AG04450 (cell line): ENCODE measurements around the gene TSFM. TPM values are rescaled to one million over a fixed set of nuclear protein-coding genes. Genes with fewer than 3 reads are reported as not detected.
"Not testable (repeated sequence)": the region's sequence is repeated elsewhere in the genome, so short reads cannot be mapped to it uniquely, and the experiment has no call there.

Experiments
- CTCF ChIA-PET: fragments of 300-600, 350-600 bp; formaldehyde crosslinking; extraction: SDS; loops from one replicate; lab custom pipeline; 2022; ENCODE audit warnings: antibody characterized with exemption, inconsistent platforms; lab: Charles Lee
- POLR2A ChIA-PET: fragments of 350-600 bp; formaldehyde crosslinking; extraction: SDS; loops from one replicate; lab custom pipeline; 2021; ENCODE audit warnings: antibody characterized with exemption, inconsistent platforms; lab: Yijun Ruan, JAX
- DNase-seq: peaks from one replicate; pipeline ENCODE4 v3.0.0-alpha.2; 2011; ENCODE audit warnings: low read depth, low spot score
- H3K27ac ChIP-seq: one replicate; pipeline ENCODE4 v1.5.1; 2012; ENCODE audit warnings: low read depth, low read length, control low read depth
- H3K27me3 ChIP-seq: one replicate; pipeline ENCODE4 v1.6.0; 2012; ENCODE audit warnings: low read length; ENCODE audit not compliant: control insufficient read depth, insufficient read depth
- H3K4me3 ChIP-seq: 2 replicates; pipeline ENCODE4 v1.5.1; 2011; ENCODE audit warnings: mild to moderate bottlenecking, low read depth, low read length, control low read depth
- H3K9me3 ChIP-seq: 2 replicates; pipeline ENCODE4 v1.5.1; 2012; ENCODE audit warnings: low read length; ENCODE audit not compliant: control insufficient read depth, insufficient read depth
- polyA plus RNA-seq: library from polyadenylated mRNA; depleted of rRNA; stranded (reverse); fragments of >200 nt; gene quantifications from 2 replicates; pipeline ENCODE4 v1.2.3, GENCODE V29; 2011
- TF ChIP-seq, protein P1 (sequence below): IDR thresholded peaks from 2 replicates; pipeline ENCODE4 v1.5.1; 2011; ENCODE audit warnings: low read depth, low read length, control low read depth, inconsistent platforms

Gene TSFM
- polyA plus RNA-seq, 1 experiment, result 22.3 TPM

DNA sequence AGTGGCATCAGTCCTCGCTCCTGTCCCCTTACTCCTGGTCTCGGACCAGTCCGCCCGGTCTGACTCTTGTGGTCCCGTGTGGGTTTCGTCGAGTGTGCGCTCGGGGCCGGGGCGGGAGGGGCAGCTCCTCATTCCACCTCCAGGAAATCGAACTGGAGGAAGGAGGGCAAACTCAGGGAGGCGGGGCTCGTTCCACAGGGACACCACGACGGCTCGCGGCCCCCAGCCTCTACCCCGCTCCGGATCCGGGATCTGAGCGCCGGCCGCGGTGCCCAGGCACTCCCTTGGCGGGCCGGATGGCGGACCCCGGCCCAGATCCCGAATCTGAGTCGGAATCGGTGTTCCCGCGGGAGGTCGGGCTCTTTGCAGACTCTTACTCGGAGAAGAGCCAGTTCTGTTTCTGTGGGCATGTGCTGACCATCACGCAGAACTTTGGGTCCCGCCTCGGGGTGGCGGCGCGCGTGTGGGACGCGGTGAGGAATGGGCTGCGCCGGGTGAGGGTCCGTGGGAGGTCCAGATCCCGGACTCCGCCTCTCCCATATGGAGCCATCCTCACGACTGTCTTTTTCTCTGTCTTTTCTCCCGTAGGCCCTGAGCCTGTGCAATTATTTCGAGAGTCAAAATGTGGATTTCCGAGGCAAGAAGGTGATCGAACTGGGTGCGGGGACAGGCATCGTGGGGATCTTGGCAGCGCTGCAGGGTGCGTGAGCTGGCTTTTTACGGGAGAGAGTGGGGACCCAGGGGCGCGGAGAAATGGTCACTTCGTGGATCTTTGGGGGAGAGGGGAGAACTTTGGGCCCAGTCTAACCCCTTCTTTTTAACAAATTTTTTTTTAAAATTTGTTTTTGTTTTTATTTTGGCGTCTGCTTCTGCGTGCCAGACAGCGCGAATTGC lies 9.9 kb upstream of the TSFM start, which contains the start of gene EEF1AKMT3:
TSS of gene EEF1AKMT3 (plus strand) at position 186 of the 894 bp plus-strand sequence. CDS start at position 297, 111 bp downstream.
- TF ChIP-seq, protein P1, sequence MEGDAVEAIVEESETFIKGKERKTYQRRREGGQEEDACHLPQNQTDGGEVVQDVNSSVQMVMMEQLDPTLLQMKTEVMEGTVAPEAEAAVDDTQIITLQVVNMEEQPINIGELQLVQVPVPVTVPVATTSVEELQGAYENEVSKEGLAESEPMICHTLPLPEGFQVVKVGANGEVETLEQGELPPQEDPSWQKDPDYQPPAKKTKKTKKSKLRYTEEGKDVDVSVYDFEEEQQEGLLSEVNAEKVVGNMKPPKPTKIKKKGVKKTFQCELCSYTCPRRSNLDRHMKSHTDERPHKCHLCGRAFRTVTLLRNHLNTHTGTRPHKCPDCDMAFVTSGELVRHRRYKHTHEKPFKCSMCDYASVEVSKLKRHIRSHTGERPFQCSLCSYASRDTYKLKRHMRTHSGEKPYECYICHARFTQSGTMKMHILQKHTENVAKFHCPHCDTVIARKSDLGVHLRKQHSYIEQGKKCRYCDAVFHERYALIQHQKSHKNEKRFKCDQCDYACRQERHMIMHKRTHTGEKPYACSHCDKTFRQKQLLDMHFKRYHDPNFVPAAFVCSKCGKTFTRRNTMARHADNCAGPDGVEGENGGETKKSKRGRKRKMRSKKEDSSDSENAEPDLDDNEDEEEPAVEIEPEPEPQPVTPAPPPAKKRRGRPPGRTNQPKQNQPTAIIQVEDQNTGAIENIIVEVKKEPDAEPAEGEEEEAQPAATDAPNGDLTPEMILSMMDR, result no peak

DNA sequence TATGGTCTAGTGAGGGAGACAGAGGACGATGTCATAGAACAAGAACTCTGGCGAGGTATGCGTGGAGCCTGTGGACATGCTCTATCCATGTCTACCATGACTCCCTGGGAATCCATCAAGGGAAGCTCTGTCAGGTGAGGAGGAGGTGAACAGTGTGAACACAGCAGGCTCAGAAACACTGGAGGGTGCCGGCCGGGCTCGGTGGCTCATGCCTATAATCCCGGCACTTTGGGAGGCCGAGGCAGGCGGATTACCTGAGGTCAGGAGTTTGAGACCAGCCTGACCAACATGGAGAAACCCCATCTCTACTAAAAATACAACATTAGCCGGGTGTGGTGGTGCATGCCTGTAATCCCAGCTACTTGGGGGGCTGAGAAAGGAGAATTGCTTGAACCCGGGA lies 8.0 kb upstream of the TSFM start:
- POLR2A ChIA-PET, H3K27me3 ChIP-seq, H3K27ac ChIP-seq, H3K4me3 ChIP-seq, H3K9me3 ChIP-seq, DNase-seq: not testable (repeated sequence)
- CTCF ChIA-PET, result interaction anchor here (1.8 kb wide), 1 partner anchor 8 kb away, joined by 6 read pairs; the partner anchor contains the start of gene TSFM

More for the DNA sequence above, 9.9 kb upstream of the TSFM start, which contains the start of gene EEF1AKMT3:
- ChIA-PET POLR2A (interaction anchor here (0.6 to 1.2 kb wide), 5 partner anchors 17 to 92 kb away, joined by 3 to 8 read pairs (median 5); partner anchors contain the start of genes CDK4, MARCHF9 and TSPAN31), CTCF (interaction anchor here (1.0 to 1.3 kb wide), 2 partner anchors 10 to 16 kb away, joined by 3 to 6 read pairs; partner anchors contain the start of gene TSFM)
- no peak for DNase-seq
- peak within 1 kb of the TSS; percentile 98 for H3K4me3 ChIP-seq
- no peaks in the 10 kb centered on the region for H3K27me3 ChIP-seq
- peak within 1 kb of the TSS; percentile 99 for H3K27ac ChIP-seq
- H3K9me3 ChIP-seq, result no peaks in the 10 kb centered on the region; the same call in 1 of the 2 replicates

DNA sequence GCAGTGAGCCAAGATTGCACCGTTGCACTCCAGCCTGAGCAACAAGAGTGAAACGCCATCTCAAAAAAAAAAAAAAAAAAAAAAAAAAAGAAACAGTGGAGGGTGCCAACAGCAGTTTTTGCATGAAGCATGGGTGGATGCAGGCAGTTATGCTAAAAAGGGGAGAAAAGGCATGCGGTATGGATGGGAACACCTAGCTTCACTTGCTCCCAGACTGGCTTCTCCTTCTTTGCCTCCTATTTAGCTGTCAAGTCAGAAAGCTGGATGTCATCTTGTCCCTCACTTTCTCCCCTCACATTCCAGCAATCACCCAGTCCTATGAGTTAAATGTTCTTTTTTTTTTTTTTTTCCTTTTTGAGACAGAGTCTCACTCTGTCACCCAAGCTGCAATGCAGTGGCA lies 7.5 kb upstream of the TSFM start:
- ChIA-PET CTCF (interaction anchor here (1.8 kb wide), 1 partner anchor 8 kb away, joined by 6 read pairs; the partner anchor contains the start of gene TSFM), POLR2A (no interaction called here)
- H3K9me3 ChIP-seq, result no peaks in the 10 kb centered on the region; the same call in 1 of the 2 replicates
- no peaks in the 10 kb centered on the region for H3K27me3 ChIP-seq
- H3K4me3 ChIP-seq, result no peak overlapping the region
- H3K27ac ChIP-seq, result no peak overlapping the region
- TF ChIP-seq, protein P1, result no peak
- DNase-seq, result no peak

DNA sequence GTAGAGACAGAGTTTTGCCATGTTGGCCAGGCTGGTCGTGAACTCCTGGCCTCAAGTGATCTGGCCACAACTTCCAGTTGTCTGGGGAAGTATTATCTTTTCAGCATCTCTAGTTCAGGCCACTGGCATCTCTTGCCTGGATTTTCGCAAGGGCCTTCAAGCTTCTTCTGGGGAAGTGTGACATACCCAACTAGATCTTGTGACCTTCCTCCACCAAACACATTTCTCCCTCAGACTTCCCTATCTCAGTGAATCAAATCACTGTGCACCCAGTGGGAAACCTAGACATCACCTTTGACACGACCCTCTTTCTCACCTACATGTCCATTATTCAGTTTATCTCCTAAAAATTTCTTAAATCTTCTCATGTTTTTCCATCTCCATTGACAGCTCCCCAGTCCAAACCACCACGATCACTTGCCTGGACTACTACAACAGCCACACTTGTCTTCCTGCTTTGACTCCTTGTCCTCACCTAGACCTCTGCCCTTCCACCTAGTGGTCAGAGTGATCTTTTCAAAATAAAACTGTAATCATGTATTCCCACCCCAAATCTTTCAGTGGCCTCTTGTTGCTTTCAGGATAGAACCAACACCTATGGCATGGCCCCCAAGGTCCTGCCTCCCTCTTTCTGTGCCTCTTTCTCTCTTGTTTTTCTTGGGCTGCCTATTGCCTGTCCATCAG lies 6.9 kb upstream of the TSFM start:
- no peak overlapping the region for H3K27ac ChIP-seq
- DNase-seq, result no peak
- TF ChIP-seq, protein P1, result 0 out of 2 replicates have a peak, but pooled peaks have one; percentile 6
- ChIA-PET POLR2A (no interaction called here), CTCF (no interaction called here)
- no peaks in the 10 kb centered on the region for H3K27me3 ChIP-seq
- H3K4me3 ChIP-seq, result no peak overlapping the region
- H3K9me3 ChIP-seq, result no peaks in the 10 kb centered on the region; the same call in 1 of the 2 replicates

DNA sequence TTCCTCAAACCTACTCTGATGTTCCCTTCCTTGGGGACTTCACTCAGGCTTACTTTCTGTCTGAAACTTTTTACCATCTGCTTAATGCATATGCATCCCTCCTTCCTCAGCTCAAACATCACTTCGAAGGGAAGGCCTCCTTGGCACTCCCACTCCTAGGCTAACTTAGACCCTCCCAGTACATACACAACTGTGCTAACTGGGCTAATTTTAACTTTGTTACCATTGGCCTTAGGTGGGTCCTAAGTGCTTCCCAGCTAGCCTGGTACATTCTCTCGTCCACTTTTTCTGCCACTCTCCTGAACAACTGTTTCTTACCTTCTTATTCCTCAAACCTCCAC lies 6.4 kb upstream of the TSFM start:
- ChIA-PET POLR2A (no interaction called here), CTCF (no interaction called here)
- H3K27me3 ChIP-seq, result no peaks in the 10 kb centered on the region
- H3K27ac ChIP-seq, result no peak overlapping the region
- no peak for DNase-seq
- no peak overlapping the region for H3K4me3 ChIP-seq
- no peaks in the 10 kb centered on the region; the same call in 1 of the 2 replicates for H3K9me3 ChIP-seq
- TF ChIP-seq, protein P1, result no peak
